HG03520 (cell line): ENCODE results near the gene WAPL.
"Not testable (repeated sequence)": the region's sequence is repeated elsewhere in the genome, so short reads cannot be mapped to it uniquely, and the experiment has no call there.

Source experiments
- ATAC-seq: cut with Tn5 transposase; IDR thresholded peaks from one replicate; pipeline ENCODE4 v1.9.1; 2021; ENCODE audit warnings: mild to moderate bottlenecking, moderate library complexity; ENCODE audit not compliant: unreplicated experiment

Gene WAPL

DNA sequence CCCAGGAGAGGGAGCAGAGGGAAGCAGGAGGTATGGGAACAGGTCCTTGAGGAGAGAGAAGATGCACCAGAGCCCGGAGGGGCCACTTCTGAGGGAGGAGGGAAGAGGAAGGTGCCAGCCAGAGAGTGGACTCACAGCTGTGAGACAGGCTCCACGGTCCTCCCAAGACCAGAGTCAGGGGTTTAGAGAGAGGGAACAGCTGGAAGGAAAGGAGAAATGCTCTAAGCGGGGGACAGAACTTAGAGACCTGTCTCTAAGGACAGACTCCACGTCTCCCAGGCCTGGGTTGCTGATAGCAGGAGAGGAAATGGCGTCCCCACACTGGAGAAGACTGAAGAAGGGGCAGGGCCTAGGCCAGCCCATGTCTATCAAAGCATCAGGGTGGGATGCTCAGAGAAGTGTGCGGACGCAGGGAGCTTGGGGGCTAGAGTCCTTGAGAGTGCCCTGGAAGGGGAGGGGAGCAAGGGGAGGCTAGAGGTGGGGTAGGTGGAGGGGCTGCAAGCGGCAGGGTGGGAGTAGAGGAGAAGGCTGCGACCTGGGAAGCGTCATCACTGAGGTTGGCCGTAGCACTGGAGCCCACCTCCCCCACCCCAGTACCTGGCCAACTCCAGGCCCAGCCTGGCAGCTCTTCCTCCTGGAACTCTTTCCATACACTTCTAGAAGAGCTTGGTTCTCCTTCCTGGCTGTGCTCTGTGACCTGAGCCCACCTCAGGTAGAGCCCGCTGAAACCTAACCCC, 129.4 kb downstream of the WAPL start:
- ATAC-seq, result no peak

DNA sequence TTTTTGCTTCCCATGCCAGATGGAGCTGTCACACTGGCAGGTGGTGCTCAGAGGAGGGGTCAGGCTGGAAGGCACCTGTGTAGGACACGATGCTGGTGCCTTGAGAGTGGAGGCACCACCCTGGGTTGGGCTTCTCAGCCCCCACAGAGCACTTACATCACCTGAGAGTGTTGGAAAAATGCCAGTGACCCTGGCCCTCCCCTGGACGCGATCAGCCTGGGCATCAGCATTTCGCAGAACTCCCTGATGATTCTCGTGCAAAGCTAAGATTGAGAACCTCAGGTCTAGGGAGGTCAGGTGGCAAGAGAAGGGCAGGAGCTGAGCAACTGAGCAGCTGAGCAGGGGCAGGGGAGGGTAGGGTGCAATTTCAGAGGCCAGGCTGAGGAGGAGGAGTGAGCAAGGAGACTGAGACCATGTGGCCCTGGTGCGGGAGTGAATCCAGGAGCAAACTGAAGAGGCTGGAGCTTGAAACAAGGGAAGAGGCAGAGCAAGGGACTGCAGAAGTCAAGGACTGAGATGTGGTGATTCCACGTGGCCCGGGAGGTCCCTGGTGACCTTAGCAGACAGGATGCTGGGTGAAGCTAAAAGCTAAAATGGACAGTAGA, 130.3 kb downstream of the WAPL start:
- ATAC-seq, result no peak

DNA sequence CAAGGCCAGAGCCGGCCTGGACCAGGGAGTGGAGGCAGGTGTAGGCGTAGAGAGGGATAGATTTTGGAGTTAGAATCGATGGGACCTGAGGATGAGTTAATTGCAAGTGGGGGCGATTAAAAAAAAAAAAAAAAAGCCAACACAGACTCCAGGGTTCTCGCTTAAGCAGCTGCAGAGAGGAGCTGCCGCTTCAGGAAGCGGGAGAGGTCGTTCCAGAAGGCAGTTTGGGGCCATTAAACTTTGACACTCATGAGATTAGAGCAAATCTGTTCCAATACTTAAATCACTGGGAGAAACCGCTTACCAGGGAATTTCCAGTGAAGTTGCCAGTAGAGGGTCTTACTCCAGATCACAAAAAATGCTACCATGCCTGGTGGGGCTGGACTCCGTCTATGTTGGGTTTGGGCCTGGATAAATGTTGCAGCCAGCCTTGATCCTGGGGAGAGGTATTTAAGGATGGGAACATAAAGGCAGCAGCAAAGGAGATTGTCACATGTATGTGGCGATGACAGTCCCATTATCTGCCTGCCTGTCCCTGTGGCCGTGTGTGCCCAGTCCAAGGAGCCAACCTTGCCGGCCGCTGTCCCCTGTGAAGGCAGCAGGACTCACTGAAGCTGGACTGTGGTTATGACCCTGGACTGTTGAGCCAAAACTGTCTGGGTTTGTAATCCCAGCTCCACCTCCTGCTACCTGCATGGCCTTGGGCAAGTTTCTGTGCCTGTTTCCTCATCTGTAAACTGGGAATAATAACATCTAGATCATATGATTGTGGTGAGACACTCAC, 131.1 kb downstream of the WAPL start:
- ATAC-seq, result no peak

DNA sequence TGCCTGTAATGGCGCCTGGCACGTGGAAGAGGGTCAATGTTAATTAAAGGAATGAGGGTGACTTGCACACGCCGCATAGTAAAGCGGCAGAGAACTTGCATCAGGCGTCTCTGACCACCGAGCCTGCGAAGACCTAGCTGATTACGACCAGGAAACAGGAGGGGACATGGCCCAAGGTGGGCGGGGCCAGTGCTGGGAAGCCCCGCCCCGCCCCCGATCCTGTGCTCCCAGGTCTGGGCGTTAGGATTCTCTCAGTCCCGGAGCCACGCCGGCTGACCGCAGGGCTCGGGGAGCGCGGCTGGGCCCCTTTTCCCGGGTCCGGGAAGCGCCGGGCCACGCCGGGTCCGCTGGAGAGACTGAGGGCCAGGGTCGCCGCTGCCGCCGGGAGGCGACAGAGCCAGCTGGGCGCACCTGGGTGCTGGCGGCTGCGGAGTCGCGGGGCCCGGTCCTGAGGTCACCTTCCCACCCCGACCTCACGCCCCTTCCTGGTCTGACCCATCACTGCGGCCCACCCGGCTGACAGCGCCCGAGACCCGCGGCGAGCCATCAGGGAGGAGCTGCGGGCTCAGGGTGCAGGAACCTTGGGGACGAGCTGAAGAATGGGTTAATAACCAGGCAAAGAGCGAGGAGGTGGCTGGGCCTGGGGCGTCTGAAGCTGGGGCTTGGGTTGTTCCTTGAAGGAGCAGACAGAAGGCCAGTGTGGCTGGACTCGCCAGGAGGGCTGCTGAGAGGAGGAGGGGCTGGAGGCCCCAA, 132.0 kb downstream of the WAPL start:
- peak; percentile 72 for ATAC-seq

DNA sequence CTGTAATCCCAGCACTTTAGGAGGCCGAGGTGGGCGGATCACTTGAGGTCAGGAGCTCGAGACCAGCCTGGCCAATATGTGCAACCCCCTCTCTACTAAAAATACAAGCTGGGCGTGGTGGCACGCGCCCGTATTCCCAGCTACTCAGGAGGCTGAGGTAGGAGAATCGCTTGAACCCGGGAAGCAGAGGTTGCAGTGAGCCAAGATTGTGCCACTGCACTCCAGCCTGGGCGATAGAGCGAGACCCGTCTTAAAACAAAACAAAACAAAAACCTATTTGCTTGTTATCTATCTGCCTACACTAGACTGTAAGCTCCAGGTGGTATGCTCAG, 132.5 kb downstream of the WAPL start:
- ATAC-seq, result not testable (repeated sequence)

DNA sequence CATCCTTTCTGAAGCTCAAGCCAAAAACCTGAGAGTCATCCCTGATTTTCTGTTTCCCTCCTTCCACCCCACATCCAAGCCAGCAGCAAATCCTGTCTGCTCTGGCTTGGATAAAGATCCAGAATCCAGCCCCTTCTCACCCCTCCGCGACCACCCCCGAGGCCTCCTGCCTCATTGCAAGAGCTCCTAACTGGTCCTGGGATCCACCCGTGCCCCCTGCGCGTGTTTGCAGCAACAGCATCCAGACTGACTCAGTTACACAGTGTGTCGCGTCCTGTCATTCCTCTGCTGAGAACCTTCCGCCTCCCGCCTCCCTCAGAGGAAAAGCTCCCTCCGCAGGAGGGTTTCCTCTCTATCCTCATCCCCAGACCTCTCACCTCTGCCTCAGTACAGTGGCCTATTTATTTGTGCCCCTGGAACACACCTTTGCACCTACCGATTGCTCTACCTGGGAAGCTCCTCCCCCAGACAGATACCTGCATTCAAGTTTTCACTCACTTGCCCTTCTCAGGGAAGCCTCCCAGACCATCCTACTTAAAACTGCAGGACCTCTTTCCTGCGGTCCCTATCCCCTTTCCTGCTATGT, 133.4 kb downstream of the WAPL start:
- no peak for ATAC-seq

DNA sequence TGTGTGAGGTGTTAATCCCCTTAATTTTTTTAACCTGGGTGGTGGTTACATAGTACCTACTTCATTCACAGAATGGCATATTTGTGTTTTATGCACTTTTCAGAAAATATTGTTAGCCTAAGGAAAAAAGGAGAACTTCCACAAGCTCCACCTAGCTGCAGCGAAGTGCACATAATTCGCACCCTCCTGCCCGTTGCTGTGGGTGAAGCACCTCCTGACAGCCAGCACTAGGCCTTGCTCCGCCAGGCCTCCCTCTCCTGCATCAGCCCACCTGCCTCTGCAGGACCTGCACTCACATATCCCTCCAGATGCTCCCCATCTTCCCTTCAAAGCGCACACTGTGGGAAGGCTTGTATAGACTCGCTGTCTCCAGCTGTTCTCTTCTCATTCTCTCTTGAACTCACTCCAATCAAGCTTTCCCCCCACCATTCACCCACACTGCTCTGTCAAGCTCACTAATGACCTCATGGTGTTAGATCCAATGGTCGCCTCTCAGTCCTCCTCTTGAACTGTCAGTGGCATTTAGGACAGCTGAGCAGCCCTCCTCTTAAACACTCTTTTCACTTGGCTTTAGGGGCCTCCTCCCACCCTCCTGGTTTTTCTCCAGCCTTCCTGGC, 134.3 kb downstream of the WAPL start:
- ATAC-seq, result no peak

DNA sequence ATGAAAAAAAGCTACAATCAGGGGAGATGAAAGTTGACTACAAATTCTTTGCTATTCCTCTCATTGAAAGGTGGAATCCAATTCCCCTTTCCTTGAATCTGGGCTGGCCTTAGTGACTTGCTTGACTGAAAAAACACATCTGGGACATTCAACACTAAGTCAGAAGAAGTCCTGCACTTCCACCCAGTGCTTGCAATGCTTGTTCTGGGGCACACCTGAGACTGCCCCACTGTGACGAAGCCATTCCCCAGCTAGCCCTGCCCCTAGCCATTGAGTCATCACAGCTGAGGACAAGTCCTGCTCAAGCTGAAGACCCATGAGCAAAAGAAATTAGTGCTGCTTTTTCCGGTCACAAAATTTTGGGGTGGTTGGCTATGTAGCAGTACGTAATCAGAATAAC, 135.8 kb downstream of the WAPL start:
- ATAC-seq, result no peak
